A673 (cell line): ENCODE measurements around the gene FAM13A.

Experiments used
- CTCF ChIP-seq: fragments of 300-800, 200-600 bp; sonication (generic); conservative IDR thresholded peaks from 2 replicates; pipeline ENCODE4 v1.5.1; 2017; ENCODE audit warnings: low read depth, mild to moderate bottlenecking, antibody characterized with exemption, low read length, moderate library complexity, mixed read lengths
- EZH2 ChIP-seq: fragments of 200-600 bp; sonication (generic); IDR thresholded peaks from 2 replicates; pipeline ENCODE4 v1.6.1; 2017; ENCODE audit warnings: borderline replicate concordance, low read depth, mild to moderate bottlenecking, mixed read lengths, antibody characterized with exemption, low read length; ENCODE audit not compliant: poor library complexity, severe bottlenecking

- TF ChIP-seq CTCF (no peak), EZH2 (no peak)
These were observed 257.1 kb downstream of the FAM13A start for GRCh38 chr4:88799900-88800299.
